SK-N-SH (cell line): ENCODE data around the gene TBX19.

Source experiments
- CTCF ChIP-seq: fragments of 200-600 bp; sonication (generic); IDR thresholded peaks from 2 replicates; pipeline ENCODE4 v1.6.1; 2017; ENCODE audit warnings: antibody characterized with exemption, mild to moderate bottlenecking, moderate library complexity
- EZH2phosphoT487 ChIP-seq: fragments of 200-600 bp; sonication (generic); IDR thresholded peaks from 2 replicates; pipeline ENCODE4 v1.6.1; 2017; ENCODE audit warnings: low read depth, mixed run types, mild to moderate bottlenecking, antibody characterized with exemption, moderate library complexity, borderline replicate concordance
- POLR2AphosphoS5 ChIP-seq: IDR thresholded peaks from 2 replicates; pipeline ENCODE4 v1.6.1; 2012; ENCODE audit warnings: low read depth, low read length
- REST ChIP-seq: IDR thresholded peaks from 2 replicates; pipeline ENCODE4 v1.6.1; 2012; ENCODE audit warnings: mild to moderate bottlenecking, low read depth, low read length, moderate library complexity
- TCF12 ChIP-seq: IDR thresholded peaks from 2 replicates; pipeline ENCODE4 v1.4.0; 2012

DNA sequence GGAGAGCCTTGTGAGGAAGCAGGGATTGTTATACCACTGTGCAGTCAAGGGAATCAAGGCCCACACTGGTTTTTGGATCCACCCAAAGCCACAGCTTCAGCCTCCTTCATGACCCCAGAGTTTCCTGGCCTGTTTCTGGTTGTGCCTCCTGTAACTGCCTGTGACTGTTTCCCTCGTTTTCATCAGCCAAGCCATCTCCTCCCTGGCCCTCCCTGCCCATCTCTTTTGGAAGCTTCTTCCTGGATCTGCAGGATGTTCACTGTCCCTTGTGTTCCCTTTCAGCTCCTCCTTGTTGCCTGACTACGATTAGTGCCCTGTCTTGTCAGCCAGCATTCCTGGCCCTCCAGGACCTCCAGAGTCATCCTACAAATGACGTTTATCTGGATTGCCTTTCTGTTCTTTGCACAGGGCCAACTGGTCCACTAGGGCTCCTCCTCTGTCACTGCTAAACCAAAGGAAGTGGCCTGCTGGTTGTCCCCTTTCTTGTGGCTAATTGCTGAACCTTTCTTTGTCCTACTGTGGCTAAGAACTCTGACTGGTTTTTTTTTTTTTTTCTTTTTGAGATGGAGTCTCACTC is 37.0 kb upstream of the TBX19 start:
- TF ChIP-seq TCF12 (no peak), CTCF (no peak), POLR2AphosphoS5 (no peak), REST (no peak), EZH2phosphoT487 (no peak)
